Hematopoietic multipotent progenitor cell treated with erythropoietin and hydrocortisone succinate and interleukin-3 and kit ligand, for 8 days (in vitro differentiated cells): ENCODE measurements around the gene DTYMK.

Experiments
- DNase-seq: peaks from one replicate; pipeline ENCODE4 v3.0.0-alpha.2; 2015

DTYMK gene

DNA sequence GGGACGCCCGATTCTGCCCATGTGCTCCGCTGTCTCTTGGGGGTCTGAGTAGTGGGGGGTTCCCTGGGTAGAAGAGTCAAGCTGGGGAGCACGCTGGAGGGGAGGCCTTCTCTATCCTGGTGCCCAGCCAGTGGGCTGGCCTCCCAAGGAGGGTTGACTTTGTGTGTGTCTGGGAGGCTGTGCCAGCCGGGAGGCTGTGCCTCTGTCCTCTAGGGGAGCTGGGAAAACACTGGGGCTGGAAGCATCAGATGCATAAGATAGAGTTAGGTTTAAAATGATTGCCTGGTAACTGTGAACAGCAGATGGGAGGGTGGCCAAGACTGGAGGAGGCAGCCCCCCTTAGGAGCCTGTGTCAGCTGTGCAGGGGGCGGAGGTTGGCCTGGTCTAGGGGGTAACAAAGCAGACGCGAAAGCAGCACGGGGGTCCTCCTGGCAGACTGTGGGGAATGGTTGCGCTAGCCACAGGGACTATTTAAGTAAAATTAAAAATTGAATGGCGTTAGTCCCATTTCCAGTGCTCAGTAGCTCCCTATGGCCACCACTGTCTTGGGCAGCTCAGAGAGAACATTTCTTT is 16.5 kb upstream of the DTYMK start:
- DNase-seq = peak; percentile 28

GRCh38 chr2:241702155-241703031 is 15.8 kb upstream of the DTYMK start:
- peak; percentile 81 for DNase-seq

GRCh38 chr2:241701399-241702154 is 15.0 kb upstream of the DTYMK start, which contains the start of gene ING5:
Gene ING5 (plus strand): TSS chr2:241702039. CDS start chr2:241702066, 27 bp downstream.
- DNase-seq = peak; percentile 91

DNA sequence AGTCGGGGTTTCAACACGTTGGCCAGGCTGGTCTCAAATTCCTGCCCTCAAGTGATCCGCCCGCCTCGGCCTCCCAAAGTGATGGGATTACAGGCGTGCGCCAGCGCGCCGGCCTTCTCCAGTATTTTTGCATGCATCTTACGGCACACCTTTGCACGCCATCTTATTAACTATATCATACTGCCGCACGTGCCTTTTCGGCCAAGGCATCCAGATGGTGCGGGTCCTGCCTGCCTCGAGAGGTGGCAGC is 14.5 kb upstream of the DTYMK start:
- DNase-seq = peak; percentile 95

DNA sequence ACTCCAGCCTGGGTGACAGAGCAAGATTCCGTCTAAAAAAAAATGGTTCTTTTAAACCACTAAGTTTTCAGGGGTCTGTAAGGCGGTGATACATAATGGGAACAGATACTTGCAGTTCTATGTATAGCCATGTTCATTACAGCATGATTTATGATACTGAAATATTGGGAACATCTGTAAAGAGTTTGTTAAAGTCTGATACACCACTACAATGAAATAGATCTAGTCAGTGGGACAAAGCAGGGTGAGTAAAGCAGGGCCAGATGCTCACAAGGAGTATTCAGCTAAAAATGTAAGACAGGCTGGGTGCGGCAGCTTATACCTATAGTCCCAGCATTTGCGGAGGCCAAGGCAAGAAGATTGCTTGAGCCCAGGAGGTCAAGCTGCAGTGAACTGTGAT is 9.0 kb upstream of the DTYMK start:
- no peak for DNase-seq

DNA sequence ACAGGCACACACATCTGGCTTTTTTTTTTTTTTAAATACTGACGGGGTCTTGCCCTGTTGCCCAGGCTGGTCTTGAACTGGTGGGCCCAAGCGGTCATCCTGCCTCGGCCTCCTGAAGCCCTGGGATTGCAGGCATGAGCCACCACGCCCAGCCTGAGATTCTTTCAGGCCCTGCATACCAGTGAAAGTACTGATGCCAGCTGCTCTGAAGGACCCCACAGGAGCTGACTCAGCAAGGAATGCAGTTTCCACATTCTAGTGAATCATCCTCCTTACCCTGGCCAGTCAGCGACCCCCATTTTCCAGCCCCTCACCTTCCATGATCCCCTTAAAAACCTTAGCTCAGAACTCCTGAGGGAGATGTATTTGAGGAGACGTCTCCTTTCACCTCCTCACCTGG is 5.8 kb upstream of the DTYMK start:
- DNase-seq = no peak

DNA sequence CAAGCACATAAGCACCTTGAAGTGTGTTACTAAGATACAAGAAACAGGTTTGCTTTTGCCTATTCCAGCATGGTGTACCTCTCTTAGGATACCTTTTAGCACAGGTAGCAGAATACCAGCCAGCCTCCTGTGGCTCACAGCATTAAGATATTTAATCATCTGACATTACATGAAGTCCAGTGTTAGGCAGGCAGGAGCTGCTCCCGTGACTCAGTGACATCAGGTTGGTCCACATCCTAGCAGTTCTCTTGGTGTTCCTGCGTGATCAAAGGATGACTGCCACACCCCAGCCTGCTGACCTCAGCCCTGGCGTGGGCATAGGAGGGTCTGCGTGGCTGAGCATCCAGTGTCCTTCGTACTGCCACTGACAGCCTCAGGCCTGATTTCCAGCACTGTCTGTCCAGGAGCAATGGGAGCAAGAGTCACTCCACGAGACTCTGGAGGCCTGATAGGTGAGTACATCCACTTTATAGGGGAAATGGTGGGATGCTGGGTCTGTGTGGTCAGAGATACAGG is 3.6 kb upstream of the DTYMK start:
- DNase-seq = no peak

GRCh38 chr2:241689306-241689705 is 2.7 kb upstream of the DTYMK start:
- no peak for DNase-seq

DNA sequence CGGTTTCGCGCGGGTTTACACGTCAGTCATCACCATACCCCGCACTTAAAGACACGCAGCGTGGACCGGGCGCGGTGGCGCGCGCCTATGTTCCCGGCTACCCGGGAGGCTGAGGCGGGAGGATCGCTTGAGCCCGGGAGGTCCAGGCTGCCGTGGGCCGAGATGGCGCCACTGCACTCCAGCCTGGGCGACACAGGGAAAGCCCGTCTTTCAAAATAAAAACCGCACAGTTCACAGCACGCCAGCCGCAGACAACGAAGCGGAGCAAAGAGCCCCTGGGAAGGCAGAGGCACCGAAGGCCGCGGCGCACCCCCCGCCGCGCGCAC is 328 bp downstream of the DTYMK start:
- DNase-seq = peak; percentile 36

DNA sequence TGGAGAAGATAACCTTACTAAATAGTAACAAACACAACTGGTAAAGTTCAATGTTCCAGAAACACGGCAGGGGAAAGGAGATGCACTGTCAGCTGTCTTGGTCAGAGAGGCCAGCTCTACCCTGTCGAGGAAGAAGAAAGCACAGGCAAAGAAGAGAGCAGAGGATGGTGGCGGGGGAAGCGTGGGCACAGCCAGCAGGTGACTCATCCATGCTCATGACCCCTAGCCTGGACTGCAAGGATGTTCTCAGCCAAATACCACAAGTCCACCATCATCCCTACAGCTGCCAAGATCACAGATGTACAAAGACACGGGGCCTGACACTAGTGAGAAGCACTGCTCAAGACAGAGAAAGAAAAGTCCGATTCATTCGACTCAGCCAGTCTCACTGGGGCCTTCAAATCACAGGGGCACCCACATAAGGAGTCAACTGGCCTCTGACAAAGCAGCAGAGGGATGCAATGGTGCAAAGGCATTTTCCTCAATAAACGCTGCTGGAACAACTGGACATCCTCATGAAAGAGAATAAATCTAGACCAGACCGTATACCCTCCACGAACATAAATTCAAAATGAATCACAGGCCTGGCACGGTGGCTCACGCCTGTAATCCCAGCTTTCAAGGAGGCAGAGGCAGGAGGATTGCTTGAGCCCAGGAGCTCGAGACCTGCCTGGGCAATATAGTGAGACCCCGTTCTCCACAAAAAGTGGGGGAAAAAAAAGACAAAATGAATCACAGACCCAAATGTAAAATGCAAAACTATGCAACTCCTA is 5.6 kb downstream of the DTYMK start:
- DNase-seq = no peak

DNA sequence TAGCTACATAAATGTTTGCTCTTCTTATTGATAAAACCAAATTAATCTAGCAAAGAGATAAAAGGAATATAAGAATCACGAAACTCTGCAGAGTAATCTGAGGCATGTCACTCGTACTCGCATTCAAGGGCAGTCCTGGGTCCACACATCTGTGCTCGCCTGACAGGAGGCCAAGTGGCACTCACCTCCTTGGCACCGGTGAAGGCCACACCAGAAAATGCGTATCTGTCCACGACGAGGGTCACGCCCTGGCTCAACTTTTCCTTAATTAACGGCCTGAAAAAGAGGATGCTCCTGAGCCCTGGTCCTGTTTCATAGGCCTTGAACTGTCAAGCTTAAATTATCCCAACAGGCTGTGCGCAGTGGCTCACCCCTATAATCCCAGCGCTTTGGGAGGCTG is 6.6 kb downstream of the DTYMK start:
- DNase-seq = no peak

- no peak for DNase-seq
Measured at GRCh38 chr2:241678784-241679540, 7.7 kb downstream of the DTYMK start.

DNA sequence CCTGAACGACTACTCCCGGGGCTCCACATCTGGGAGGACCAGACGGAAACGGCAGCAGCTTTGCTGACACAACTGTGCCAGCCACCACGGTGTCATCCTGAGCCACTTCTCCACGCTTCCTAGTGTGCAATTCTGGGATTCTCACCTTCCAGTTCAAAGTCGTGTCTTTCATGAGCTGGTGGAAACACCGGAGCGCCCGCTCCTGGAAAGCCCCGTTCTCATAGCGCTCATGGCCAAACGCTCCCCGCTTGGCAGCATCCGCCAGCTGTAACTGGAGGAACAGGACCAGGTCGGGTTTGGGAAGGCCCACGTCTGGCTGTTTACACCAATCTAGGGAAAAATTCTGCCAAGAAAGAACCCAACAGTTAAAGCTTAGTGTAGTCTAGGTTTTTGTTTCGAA is 8.3 kb downstream of the DTYMK start:
- DNase-seq = no peak

DNA sequence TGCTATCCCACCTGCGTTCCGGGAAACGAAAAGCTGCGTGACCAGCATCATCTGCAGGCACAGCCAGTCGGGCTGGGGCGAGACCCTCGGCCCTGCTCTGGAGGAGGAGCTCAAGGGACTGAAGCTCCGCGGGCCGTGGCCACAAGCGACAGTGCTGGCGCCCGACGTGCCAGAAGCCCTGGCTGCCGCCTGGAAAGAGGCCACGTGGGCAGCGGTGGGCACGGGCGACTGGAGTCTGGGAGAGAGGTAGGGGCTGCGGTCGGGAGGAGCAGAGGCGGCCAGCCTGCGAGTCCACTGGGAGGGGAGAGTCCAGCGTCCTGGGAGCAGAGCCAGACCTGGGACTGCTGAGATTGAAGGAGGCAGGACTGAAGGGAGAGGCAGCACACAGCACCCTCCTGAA is 9.2 kb downstream of the DTYMK start:
- no peak for DNase-seq

GRCh38 chr2:241676665-241677064 is 9.9 kb downstream of the DTYMK start:
- DNase-seq = no peak

DNA sequence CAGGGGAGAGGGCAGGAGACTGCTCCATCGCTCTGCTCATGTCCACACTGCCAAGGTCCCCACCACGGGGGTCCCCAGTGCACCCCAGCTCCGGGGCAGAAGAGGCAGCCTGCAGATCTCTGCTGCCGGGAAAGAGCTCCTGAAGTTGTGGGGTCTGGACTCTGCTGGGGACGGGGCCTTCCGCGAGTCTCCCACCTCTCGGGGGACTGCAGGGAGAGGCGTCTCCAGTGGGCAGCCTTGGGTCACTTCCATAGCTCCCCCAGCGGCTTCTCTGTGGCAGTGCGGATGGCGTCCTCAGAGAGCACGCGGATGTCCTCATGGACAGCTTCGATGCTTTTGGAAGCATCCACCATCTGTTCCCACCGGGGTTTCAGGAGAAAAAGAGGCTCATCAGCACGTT is 10.7 kb downstream of the DTYMK start:
- DNase-seq = no peak

DNA sequence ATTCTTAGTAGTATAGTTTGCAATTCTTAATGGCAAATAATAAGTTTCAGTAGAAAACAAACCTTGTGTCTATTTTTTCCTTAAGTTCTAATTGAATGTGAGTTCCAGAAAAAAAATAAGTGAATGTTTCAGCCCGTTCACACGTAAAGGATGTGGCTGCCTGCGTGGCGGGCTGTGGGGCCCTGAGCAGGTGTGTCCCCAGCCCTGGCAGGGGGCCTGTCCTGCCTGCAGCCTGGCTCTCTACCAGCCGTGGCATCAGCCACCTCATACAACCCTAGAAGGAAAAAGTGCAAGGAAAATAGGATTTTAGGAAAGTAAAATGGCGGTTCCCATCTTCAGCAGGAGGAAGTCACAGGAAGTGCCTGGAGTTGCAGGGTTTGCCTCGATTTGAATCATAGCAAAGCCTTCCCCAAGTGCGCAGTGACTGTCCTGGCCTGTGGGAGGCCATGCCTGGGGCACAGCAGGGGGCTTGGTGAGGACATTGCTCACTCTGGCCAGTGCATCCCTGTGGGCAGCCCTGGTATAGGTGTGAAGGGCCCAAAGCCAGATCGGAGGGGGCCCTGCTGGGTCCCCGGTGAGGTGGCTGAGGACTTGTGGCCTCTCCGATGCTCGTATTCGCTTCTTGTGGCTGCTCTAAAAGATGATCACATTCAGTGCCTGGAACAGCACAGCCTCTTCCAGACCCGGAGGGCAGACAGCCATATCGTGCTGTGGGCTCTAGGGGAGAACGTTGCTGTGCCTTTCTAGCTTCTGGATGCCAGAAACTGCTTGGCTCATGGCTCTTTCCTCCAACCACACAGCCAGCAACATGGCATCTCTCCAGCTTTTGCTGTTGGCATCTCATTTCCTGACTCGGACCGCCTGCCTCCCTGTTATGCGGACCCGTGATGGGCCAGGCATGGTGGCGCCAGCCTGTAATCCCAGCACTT is 12.6 kb downstream of the DTYMK start:
- DNase-seq = no peak

DNA sequence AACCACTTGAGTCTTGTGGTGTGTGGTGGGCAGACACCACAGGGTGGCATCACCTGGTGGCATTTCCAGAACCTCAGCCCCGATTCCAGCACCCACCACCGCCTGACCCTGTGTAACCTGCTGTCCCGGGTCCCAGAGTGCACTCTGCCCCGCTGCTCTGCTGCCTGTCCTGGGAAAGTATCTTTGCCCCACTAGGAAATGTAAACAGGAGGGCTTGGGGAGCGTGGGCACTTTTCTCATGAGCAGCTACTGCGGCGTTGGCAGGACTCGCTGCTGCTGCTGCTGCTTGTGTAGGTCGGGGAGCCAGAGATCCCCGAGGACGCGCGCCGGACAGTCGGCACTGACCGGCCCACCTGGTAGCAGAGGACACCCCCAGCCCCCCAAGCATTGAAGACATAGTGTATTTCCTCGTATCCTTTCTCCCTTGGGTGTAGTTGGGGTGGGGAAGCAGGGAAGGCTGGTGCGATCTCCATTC is 13.4 kb downstream of the DTYMK start:
- no peak for DNase-seq

DNA sequence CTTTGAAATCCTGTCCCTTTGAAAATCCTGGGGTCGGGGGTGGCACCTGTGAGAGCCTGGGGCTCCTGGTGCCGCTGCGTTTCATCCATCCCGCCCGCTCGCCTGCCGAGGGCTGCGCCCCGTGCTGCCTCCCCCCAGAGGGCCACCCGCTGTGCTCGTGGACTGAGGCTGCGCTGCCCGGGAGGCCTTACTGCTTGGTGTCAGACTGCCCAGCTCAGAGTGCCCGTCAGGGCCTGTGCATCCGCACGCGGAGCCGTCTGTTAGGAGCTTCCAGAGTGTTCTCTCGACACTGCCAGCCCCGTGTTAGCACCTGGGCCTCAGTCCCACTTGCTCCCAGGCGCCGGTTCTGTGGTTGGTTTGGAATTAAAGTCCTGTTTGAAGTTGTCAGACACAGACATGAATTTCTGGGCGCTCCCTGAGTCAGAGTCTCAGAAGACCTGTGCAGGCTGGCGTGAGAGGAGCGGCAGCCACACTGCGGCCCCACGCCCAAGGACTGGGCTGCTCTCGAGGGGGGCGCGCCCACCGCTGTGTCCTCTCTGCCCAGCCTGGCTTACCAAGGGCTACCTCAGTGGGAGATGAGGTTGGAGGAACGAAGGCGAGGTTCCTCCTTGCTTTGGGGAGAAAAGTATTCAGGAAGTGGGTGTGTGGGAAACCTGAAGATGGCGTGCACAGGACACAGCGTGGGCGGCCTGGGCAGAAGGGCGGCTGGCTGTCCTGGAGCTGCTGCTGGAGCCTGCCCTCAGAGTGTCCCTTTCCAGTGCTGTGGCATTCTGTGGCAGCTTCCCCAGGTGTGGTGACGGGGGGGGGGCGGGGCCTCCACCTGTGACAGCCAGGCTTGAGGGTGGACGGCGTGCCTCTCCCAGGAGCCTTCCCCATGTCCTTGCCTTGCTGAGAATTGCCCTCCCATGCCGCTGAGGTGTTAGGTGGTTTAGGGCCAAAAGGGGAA is 14.1 kb downstream of the DTYMK start:
- DNase-seq = no peak
